Measurements from ENCODE around the gene SCN8A.

The SCN8A gene

DNA sequence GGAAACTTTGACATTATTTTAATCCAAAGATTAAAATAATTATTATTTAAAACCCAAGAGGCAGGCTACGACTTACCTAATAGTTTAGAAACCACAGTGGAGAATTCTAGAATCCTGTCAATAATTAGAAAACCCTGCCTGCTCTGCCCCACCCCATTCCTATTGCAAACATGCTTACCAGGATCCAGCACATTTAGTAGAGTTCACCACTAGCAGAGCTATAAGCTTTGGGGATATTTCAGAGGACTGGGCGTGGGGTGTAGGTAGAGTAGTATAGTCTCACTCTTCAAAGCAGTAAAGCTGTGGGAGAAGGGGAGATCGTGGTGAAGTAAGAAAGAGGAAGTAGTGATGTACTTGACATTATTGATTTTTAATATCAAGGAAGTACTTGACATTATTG lies 157.2 kb downstream of the SCN8A start:
- H2AFZ ChIP-seq (ENCODE audit: low read length) = no peak overlapping the region
- no peak overlapping the region for H3K27ac ChIP-seq (ENCODE audit: low read length)
- H3F3A ChIP-seq (ENCODE audit: insufficient read depth, low read length) = no peaks in the 10 kb centered on the region
- no peak overlapping the region for H3K4me2 ChIP-seq (ENCODE audit: low read depth, low read length)
- no peak for DNase-seq
- no peaks in the 10 kb centered on the region for H3K9me2 ChIP-seq (replicated peaks; ENCODE audit: insufficient read depth, low read length)
- no peaks in the 10 kb centered on the region for H4K20me1 ChIP-seq (ENCODE audit: insufficient read depth, low read length)
- no peaks in the 10 kb centered on the region for H3K4me1 ChIP-seq (ENCODE audit: low read length)
- no peak overlapping the region for H3K4me3 ChIP-seq (ENCODE audit: low read length)
- TF ChIP-seq EZH2phosphoT487 (IDR thresholded peaks at IDR 0.05; ENCODE audit: low read length) (no peak), EZH2 (optimal IDR thresholded peaks at IDR 0.05; ENCODE audit: low read depth, low read length) (no peak)
- TF ChIP-seq, protein P1, sequence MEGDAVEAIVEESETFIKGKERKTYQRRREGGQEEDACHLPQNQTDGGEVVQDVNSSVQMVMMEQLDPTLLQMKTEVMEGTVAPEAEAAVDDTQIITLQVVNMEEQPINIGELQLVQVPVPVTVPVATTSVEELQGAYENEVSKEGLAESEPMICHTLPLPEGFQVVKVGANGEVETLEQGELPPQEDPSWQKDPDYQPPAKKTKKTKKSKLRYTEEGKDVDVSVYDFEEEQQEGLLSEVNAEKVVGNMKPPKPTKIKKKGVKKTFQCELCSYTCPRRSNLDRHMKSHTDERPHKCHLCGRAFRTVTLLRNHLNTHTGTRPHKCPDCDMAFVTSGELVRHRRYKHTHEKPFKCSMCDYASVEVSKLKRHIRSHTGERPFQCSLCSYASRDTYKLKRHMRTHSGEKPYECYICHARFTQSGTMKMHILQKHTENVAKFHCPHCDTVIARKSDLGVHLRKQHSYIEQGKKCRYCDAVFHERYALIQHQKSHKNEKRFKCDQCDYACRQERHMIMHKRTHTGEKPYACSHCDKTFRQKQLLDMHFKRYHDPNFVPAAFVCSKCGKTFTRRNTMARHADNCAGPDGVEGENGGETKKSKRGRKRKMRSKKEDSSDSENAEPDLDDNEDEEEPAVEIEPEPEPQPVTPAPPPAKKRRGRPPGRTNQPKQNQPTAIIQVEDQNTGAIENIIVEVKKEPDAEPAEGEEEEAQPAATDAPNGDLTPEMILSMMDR (IDR thresholded peaks at IDR 0.05; ENCODE audit: low read length) = no peak
- H3K36me3 ChIP-seq (replicated peaks; ENCODE audit: insufficient read depth, low read length) = no peaks in the 10 kb centered on the region
- no peaks in the 10 kb centered on the region for H3K79me2 ChIP-seq (ENCODE audit: low read length)
- no peak overlapping the region for H3K9ac ChIP-seq (ENCODE audit: low read length)
- no peaks in the 10 kb centered on the region for H3K27me3 ChIP-seq (replicated peaks; ENCODE audit: insufficient read depth, low read length)
- H3K9me3 ChIP-seq (replicated peaks; ENCODE audit: insufficient read depth, low read length) = no peaks in the 10 kb centered on the region

DNA sequence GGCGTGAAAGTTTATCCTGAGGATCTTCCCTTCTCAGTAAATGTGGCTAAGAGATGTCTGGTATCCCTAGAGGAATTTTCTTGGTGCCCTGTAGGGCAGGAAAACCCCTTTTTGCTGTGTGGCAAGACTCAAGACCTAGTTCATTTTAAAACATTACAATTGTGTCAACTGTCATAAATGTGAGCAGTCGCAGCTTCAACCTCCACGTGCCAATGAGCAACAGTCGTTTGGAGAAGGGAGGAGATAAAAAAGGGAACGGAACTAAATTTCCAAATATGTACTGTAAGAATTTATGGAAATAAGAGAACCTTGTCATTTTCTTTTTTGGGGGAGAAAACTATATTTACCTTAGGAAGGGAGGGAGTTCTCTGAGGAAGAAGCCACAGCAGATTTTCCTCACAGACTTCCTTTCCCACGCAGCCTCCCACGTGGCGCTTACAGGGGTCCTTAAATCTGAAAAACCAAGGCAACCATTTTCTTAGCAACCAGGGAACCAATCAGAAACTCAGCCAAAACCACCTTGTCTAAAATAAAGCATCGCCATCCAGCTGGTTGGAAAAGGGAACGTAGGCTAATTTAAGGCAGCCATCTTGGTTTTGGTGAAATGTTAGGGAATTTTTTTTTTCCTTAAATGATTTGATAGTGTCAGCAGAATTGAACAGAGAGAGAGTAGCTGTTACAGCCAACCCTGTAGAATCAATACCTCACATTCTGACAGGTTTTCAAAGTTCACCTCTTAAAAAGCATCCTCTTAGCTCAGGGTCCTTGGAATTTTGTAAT lies 158.4 kb downstream of the SCN8A start:
- Histone ChIP-seq H3K9me2 (replicated peaks; ENCODE audit: insufficient read depth, low read length) (no peaks in the 10 kb centered on the region), H4K20me1 (ENCODE audit: insufficient read depth, low read length) (no peaks in the 10 kb centered on the region), H3K9ac (ENCODE audit: low read length) (no peak overlapping the region), H3K27ac (ENCODE audit: low read length) (no peak overlapping the region), H3K4me1 (ENCODE audit: low read length) (no peaks in the 10 kb centered on the region), H3F3A (ENCODE audit: insufficient read depth, low read length) (no peaks in the 10 kb centered on the region), H3K79me2 (ENCODE audit: low read length) (no peaks in the 10 kb centered on the region), H3K9me3 (replicated peaks; ENCODE audit: insufficient read depth, low read length) (no peaks in the 10 kb centered on the region), H3K4me2 (ENCODE audit: low read depth, low read length) (no peak overlapping the region), H2AFZ (ENCODE audit: low read length) (no peak overlapping the region), H3K36me3 (replicated peaks; ENCODE audit: insufficient read depth, low read length) (no peaks in the 10 kb centered on the region), H3K4me3 (ENCODE audit: low read length) (no peak overlapping the region), H3K27me3 (replicated peaks; ENCODE audit: insufficient read depth, low read length) (no peaks in the 10 kb centered on the region)
- TF ChIP-seq, protein P1 (IDR thresholded peaks at IDR 0.05; ENCODE audit: low read length) = no peak
- no peak for TF ChIP-seq EZH2phosphoT487 (IDR thresholded peaks at IDR 0.05; ENCODE audit: low read length)
- TF ChIP-seq EZH2 (optimal IDR thresholded peaks at IDR 0.05; ENCODE audit: low read depth, low read length) = no peak
- DNase-seq = no peak

DNA sequence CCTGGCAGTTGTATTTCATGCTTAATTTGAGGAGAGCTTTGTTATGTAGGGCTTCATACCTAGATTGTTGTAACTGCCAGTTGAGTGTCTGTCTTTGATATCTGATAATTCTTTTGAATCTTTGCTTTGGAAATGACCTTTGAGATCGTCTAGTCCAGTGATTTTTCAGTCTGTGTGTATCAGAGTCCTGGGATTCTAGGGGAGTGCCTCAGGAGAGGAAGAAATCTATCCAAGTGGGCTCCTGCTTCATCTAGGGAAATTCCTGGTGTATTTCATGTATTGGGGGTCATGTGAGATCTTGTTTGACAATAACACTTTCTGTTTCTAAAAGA lies 158.9 kb downstream of the SCN8A start:
- Histone ChIP-seq H3K4me2 (ENCODE audit: low read depth, low read length) (no peak overlapping the region), H3K36me3 (replicated peaks; ENCODE audit: insufficient read depth, low read length) (no peaks in the 10 kb centered on the region), H3K79me2 (ENCODE audit: low read length) (no peaks in the 10 kb centered on the region)

More for the DNA sequence above, 158.9 kb downstream of the SCN8A start:
- no peak for DNase-seq
- Histone ChIP-seq H3K9me2 (replicated peaks; ENCODE audit: insufficient read depth, low read length) (no peaks in the 10 kb centered on the region), H3F3A (ENCODE audit: insufficient read depth, low read length) (no peaks in the 10 kb centered on the region), H3K27me3 (replicated peaks; ENCODE audit: insufficient read depth, low read length) (no peaks in the 10 kb centered on the region), H3K27ac (ENCODE audit: low read length) (no peak overlapping the region), H3K4me1 (ENCODE audit: low read length) (no peaks in the 10 kb centered on the region), H3K4me3 (ENCODE audit: low read length) (no peak overlapping the region), H4K20me1 (ENCODE audit: insufficient read depth, low read length) (no peaks in the 10 kb centered on the region), H3K9me3 (replicated peaks; ENCODE audit: insufficient read depth, low read length) (no peaks in the 10 kb centered on the region), H2AFZ (ENCODE audit: low read length) (no peak overlapping the region), H3K9ac (ENCODE audit: low read length) (no peak overlapping the region)
- TF ChIP-seq EZH2 (optimal IDR thresholded peaks at IDR 0.05; ENCODE audit: low read depth, low read length) (no peak), EZH2phosphoT487 (IDR thresholded peaks at IDR 0.05; ENCODE audit: low read length) (no peak)
- TF ChIP-seq, protein P1 (IDR thresholded peaks at IDR 0.05; ENCODE audit: low read length) = no peak

All from MM.1S (cell line).